Right hindlimb (tissue), 1 donor: Measurements from ENCODE around the gene VAC14.
A peak's percentile ranks its signal among the peaks of the same experiment; 100 is the strongest.

Source experiments
- DNase-seq: peaks from one replicate; pipeline ENCODE4 v3.0.0-alpha.2; 2018

Gene VAC14

GRCh38 chr16:70703041-70703834 is 97.7 kb downstream of the VAC14 start:
- peak; percentile 83 for DNase-seq

GRCh38 chr16:70702624-70703023 is 98.3 kb downstream of the VAC14 start:
- DNase-seq: no peak

DNA sequence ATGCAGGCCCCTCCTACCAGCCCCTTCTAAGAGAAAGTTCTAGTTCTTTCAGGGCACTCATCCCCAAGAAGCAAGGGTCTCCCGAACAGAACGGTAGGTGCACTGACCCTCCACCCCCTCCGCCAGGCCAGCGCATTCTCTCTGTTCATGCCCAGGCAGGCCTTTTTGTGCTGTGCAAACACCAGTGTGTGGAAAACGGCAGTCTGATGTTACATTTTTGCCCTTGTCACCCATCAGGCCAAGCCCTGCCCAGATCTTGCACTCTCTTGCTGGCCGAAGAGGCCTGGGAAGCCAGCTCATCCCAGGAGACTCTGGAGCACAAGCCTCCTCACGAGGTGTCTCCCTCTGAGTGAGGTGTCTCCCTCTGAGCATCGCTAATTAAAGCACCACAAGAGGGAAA is 99.0 kb downstream of the VAC14 start:
- no peak for DNase-seq

DNA sequence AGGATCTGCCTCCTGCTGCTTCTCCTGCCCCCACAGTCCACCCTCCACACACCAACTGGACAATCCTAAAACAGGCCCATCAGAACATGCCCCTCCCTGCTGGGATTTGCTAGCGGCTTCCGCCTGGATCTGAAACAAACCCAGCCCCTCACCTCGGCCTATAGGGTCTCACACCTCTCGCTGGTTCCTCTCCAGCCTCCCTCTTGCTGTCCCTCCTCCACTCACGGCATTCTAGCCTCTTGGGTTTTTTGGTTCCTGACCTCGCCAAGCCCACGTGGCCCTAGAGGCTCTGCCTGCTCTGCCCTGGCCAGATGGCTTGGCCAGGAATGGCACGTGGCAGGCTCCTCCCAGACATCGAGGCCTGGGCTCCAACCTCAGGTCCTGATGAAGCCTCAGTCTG is 99.4 kb downstream of the VAC14 start:
- DNase-seq: no peak

GRCh38 chr16:70701036-70701435 is 99.9 kb downstream of the VAC14 start:
- DNase-seq: no peak

DNA sequence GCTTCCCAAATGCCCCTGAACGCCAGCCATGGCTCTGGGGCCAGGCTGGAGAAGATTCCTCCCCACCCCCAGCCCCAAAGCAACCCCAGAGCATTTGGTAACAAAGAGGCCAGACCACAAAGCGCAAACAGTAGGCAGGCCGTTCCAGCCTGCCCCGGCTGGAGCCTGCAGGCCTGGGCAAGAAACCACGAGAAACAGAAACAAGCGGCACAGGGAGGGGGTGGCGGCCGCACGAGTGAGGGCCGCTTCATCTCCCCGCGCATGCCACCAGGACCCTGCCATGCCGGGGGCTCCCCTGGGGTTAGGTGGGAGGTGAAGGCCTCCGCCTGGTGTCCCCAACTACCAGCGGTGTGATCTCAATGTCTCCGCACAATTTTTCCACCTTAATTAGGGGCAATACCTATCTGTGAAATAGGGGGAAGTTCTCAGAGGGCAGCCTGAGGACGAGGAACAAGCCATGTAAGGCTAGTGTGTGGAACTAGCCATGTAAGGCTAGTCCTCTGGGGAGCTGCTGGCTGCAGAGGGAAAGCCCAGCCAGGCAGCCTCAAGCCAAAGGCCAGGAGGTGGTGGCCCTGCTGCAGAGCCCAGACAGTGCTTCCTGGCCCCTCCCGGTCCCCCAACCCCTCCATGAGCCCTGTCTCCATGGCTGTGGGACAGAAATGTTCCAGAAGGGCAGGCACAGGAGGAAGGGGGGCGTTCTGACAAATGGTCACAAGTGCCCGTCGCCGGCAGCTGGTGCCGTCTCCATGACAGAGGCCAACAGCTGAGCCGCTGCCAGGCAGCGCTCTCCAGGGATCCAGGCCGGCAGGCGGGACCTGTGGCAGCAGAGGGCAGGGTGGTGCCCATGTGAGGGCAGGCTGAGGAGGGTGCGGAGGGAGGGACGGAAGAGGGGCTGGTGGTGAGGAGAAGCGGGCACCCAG is 100.6 kb downstream of the VAC14 start:
- peak; percentile 85 for DNase-seq

- DNase-seq: no peak
These were observed 101.3 kb downstream of the VAC14 start for GRCh38 chr16:70699696-70700095.

GRCh38 chr16:70698901-70699300 is 102.1 kb downstream of the VAC14 start:
- DNase-seq: no peak

GRCh38 chr16:70697594-70698170 is 103.3 kb downstream of the VAC14 start:
- no peak for DNase-seq

DNA sequence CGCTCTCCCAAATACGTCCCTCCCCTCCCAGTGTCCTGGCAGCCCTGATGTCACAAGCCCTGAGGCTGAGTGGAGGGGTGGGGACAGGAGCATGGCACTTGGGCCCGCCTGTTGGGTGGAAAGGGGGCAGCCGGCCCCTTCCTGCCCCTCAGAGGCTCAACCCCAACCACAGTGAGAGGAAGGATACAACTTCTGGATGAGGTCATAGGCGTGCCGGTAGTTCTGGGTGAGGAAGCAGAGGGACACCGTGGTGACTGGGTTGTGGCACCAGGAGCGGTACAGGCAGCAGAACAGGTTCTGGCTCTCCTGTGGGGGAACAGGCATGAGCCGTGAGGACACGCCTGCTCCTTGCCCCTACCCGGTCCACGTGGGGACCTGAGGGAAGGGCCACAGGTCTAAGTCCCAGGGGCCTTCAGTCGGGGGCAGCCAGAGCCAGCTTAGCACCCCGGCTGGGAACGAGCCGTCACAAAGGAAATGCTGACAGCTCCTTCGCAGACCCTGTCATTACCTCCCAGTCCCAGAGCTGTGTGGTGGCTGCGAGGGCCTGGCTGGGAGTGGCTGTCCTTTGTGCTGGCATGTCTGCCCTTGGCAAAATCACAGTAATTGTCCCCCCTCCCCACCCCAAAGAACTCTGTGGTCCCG is 103.9 kb downstream of the VAC14 start:
- no peak for DNase-seq

GRCh38 chr16:70696355-70696754 is 104.6 kb downstream of the VAC14 start:
- DNase-seq: no peak

- no peak for DNase-seq
These were observed 105.5 kb downstream of the VAC14 start for GRCh38 chr16:70695331-70696070.

- no peak for DNase-seq
These were observed 106.1 kb downstream of the VAC14 start for GRCh38 chr16:70694868-70695218.

DNA sequence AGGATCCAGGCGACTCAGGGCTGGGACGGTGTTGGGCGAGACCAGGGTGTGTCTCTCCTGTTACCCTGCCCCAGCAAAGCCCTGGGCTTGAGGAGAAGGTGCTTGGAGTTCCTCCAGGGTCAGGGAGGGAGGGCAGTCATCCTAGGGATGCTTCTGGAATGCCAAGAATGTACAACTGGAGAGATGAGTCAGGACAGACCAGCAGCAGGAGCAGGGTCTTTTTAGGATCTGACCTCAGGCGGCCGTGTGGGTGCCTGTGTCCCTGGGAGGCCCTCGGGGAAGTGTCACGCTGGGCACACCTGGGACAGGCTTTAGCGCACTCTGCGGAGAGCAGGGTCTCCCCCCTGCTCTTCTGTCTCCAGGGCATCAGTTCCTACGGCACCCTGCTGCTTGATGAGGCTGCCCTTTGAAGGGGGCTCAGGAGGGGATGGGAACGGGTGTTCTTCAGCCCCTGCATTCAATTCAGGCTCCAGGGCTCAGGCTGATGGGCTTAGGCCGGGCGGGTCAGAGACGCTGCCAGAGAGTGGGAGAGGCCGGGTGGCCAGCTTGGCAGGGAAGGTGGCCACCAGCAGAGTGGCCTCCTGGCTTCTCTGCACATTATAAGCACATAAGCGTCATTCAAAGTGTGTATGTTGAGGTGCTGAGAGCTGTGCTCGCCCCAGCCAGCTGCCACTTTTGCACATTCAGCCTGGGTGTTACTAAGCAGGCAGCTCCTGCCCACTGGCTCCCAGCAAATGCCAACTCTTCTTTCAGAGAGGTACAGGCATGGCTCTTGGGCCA is 106.7 kb downstream of the VAC14 start:
- DNase-seq: no peak

GRCh38 chr16:70692873-70693671 is 107.9 kb downstream of the VAC14 start:
- peak; percentile 85 for DNase-seq

DNA sequence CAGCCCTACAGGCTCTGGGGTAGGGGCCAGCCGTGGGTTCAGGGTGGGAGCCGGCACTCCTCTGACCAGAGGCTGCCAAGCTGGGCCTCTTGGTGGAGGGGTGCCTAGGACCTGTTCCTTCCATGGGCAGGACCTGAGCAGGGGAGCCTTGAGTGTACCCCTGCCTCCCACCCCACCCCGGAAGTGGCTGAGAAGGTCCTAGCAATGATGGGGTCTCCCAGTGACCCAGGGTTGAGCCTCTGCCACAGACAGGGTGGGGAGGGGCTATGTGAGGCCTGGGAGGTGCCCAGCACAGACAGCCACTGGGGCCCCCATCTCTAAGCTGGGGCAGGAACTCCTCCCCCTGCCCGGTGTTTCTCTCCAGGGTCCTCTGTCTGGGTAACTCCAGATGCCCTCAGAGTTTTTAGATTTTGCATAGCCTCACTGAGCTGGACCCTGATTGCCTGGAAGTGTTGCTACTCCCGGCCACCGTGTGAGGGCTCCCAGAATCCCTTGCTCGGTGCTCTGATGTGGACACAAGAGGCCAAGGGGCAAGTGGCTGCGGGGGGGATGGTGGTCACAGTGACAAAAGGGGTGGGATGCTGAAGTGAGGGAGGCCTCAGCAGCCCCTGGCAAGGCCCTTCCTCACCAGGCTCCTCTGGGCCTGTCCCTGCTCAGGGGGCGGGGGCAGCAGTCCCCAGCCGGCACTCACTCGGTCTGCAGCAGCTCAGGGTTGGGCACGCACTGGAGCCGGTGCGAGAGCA is 108.7 kb downstream of the VAC14 start:
- peak; percentile 57 for DNase-seq

DNA sequence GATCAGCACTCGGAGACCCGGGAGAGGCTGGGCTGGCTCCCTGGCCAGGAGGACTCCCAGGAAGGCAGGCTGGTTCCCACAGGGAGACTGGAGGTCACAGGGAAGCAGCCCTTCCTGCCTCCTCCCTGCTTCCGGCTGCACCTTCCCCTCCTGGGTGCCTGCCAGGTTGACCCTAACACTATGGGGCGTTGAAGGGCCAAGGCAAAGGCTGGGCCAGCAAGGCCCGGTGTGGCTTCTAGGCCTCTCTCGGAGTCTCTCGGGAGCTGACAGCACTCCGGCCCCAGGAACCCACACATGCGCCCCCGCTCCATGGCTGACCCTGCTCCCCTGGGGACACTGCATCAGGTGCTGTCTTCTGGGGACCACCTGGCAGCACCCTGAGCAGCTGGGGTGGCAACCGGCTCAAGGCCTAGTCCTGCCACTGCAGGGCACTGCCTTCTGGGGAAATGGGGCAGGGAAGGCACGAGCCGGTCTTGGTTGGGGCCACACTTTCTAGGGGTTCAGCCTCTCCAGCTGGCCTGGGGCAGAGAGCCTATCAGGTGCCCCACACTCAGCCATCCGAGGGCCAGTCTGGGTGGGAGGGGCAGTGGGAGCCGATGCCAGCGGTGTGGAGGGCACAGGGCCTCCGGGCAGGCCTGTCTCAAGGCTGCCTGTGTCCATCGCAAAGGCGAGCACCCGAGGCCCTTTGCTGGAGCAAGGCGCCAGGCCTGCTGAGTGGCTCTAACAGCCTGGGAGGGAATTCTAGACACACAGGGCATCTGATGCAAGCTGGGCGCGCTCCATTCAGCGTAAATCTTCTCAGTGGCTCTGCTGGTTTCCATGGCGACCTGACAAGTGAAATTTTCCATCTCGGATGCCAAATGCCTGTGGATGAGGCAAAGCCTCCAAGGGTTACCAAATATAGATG is 109.5 kb downstream of the VAC14 start:
- DNase-seq: peak; percentile 93

- DNase-seq: peak; percentile 89
These were observed 110.7 kb downstream of the VAC14 start for GRCh38 chr16:70689970-70690891.
